PFSK-1 (cell line): Measurements from ENCODE around the gene SURF2.

ENCODE experiments used
- POLR2AphosphoS5 ChIP-seq: IDR thresholded peaks from 2 replicates; pipeline ENCODE4 v1.6.1; 2012; ENCODE audit warnings: low read depth, mild to moderate bottlenecking, control low read depth, low read length, moderate library complexity
- REST ChIP-seq, 2 experiments: IDR thresholded peaks; 2 replicates each; pipeline versions ENCODE4 v1.6.1 to v1.8.0; 2011 to 2012; ENCODE audit warnings: low read depth in 2 of 2, low read length in 2 of 2, control low read depth in 1 of 2, inconsistent platforms in 1 of 2, mild to moderate bottlenecking in 1 of 2, moderate library complexity in 1 of 2; ENCODE audit not compliant: insufficient read depth in 1 of 2
- SIN3A ChIP-seq: IDR thresholded peaks from 2 replicates; pipeline ENCODE4 v1.6.1; 2012; ENCODE audit warnings: mild to moderate bottlenecking, low read length, moderate library complexity, borderline replicate concordance; ENCODE audit not compliant: insufficient read depth
- TAF1 ChIP-seq: IDR thresholded peaks from 2 replicates; pipeline ENCODE4 v1.6.1; 2012; ENCODE audit warnings: low read length, control low read depth, borderline replicate concordance; ENCODE audit not compliant: insufficient read depth

GRCh38 chr9:133372144-133372543, 15.8 kb downstream of the SURF2 start:
- TF ChIP-seq REST (IDR thresholded peaks at IDR 0.05; ENCODE audit: insufficient read depth in 1 of 2, low read depth in 2 of 2, low read length in 2 of 2) (no peak), POLR2AphosphoS5 (no peak), TAF1 (no peak), SIN3A (no peak)
